RPMI7951 (cell line): ENCODE results near the gene PLK3. TPM values are rescaled to one million over a fixed set of nuclear protein-coding genes. Genes with fewer than 3 reads are reported as not detected.

Source experiments
- total RNA-seq: library from RNA; depleted of rRNA; stranded (reverse); fragments of >200 nt; shearing (Covaris generic); gene quantifications from 2 replicates; pipeline ENCODE4 v1.2.3, GENCODE V29; 2014; rRNA removed

The PLK3 gene
- total RNA-seq, 1 experiment from 2014 or later = 8.8 TPM

Other genes with a start within 250 kb of the PLK3 start
- gene TMEM53, start 125.9 kb upstream of the PLK3 start, total RNA-seq = 13.1 and 14.9 TPM in 2 replicates
- gene ARMH1, start 125.7 kb upstream of the PLK3 start, total RNA-seq = 0.29 TPM in 1 of 2 replicates, not detected in the other
- not detected in 2 replicates for gene RNU5D-1, start 69.2 kb upstream of the PLK3 start, total RNA-seq
- gene KIF2C, start 60.5 kb upstream of the PLK3 start, total RNA-seq = 127 and 130 TPM in 2 replicates
- gene RPS8, start 24.8 kb upstream of the PLK3 start, total RNA-seq = 2,373 and 2,557 TPM in 2 replicates
- not detected in 2 replicates for gene BEST4, start 12.2 kb upstream of the PLK3 start, total RNA-seq
- 0.24 and 0.88 TPM in 2 replicates for gene DYNLT4, start 7.0 kb downstream of the PLK3 start, total RNA-seq
- gene BTBD19, start 8.1 kb downstream of the PLK3 start, total RNA-seq = 4.2 and 5.0 TPM in 2 replicates
- under 0.01 and 0.12 TPM in 2 replicates for gene PTCH2, start 42.9 kb downstream of the PLK3 start, total RNA-seq
- 56.0 and 63.9 TPM in 2 replicates for gene EIF2B3, start 186.2 kb downstream of the PLK3 start, total RNA-seq
- 23.6 and 27.9 TPM in 2 replicates for gene HECTD3, start 210.9 kb downstream of the PLK3 start, total RNA-seq
- 103 and 119 TPM in 2 replicates for gene UROD, start 211.9 kb downstream of the PLK3 start, total RNA-seq